ENCODE data around the gene GSDMA.
"Not testable (repeated sequence)": the region's sequence is repeated elsewhere in the genome, so short reads cannot be mapped to it uniquely, and the experiment has no call there.

GRCh38 chr17:40001335-40001734, 38.5 kb downstream of the GSDMA start:
- not testable (repeated sequence) for TF ChIP-seq CTCF (IDR thresholded peaks at IDR 0.05; ENCODE audit: insufficient read depth, low read depth, low read length); EZH2 (IDR thresholded peaks at IDR 0.05; ENCODE audit: insufficient read depth, low read length)

Data from astrocyte (in vitro differentiated cells and primary cell).